ENCODE measurements around the gene SNRPB.

Gene SNRPB

DNA sequence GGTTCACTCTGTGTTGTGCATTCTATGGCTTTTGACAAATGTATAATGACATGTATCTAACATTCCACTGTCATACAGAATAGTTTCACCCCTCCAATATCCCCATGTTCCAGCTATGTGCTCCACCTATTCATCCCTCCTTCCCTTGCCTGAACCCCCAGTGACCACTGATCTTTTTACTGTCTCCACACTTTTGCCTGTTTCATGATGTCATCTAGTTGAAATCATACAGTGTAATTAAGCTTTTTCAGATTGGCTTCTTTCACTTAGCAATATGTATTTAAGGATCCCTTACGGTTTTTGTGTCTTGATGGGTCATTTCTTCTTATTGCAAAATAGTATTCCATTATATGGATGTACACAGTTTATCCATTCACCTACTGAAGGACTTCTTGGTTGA, 50.1 kb downstream of the SNRPB start:
- no peak for DNase-seq (ENCODE audit: low read depth)

DNA sequence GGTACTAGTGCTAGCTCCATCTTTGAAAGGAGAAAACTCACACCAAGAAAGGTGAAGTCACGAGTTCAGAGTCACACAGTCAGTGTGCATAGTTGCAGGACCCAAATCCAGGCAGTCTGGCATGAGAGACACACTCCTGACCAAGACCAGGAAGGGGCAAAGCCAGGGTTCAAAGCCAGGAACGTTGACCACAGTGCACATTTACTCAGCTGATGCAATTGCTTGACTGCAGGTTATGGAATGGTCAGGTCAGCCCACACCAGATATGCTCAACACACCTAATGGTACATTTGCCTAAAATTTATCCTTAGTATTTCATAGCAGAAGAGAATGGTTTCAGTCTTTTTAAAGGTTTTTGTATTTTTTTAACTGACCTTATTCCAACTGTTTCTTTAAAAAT, 52.2 kb downstream of the SNRPB start:
- no peak for DNase-seq (ENCODE audit: low read depth)

DNA sequence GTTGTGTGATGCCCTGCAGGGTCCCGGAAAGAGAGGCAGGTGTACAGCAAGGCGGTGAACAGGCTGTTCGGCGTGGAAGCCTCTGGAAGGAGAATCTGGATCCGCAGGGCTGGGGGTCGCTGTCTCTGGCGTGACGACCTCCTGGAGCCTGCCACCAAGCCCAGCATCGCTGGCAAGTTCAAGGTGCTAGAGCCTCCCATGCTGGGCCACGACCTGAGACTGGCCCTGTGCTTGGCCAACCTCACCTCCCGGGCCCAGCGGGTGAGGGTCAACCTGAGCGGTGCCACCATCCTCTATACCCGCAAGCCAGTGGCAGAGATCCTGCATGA, 53.4 kb downstream of the SNRPB start:
- no peak for DNase-seq (ENCODE audit: low read depth)

DNA sequence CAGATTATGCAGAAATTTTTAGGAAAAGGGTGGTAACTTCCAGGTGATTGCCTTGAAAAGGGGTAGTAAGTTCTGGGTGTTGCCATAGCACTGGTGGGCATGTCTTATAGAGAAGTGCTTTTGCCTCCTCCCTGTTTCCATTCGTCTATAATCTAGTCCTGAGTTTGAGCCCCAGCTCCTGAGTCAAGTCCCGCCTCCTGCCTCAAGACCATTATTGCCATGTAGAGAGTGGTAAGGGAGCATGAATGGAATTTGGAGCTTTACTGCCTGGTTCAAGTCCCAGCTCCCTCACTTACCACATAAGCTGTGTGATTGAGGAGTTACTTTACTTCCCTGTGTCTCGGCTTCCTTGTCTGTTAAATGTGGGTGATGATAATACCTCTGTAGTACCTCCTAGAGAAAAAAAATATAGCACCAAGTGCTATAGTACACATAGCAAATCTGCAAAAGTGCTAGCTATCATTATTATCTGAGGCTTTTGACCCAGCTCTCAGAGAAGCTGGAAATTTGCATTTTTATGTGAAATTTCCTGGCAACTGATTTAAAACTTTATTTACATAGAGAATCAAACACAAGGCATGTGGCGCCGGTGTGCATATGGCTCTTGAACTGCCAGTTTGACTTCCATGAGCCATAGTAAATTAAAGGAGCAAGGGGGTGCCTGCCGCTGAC, 53.9 kb downstream of the SNRPB start:
- no peak for DNase-seq (ENCODE audit: low read depth)
